Iris pigment epithelial cell (primary cell): ENCODE measurements around the gene ARPC2.

Experiments
- DNase-seq: peaks from one replicate; pipeline ENCODE4 v3.0.0-alpha.2; 2011; ENCODE audit warnings: low read depth

Gene ARPC2

DNA sequence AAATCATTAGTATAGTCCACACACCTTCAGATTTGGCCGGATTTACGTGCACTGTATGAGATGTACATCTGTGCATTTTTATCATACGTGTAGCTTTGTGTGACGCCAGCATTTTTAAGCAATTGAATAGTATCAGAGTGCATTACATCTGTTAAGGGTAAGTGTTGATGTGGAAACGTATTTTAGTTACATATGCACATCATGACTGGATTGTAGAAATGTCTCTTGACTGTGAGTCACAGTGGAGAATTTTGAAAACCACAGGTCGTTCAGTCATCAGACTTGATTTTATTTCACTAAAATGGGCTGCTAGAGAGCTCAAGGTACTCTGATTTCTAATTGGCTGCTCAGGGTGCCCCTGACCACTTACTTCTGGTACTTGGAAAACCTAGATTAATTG is 38.5 kb downstream of the ARPC2 start:
- peak; percentile 67 for DNase-seq

DNA sequence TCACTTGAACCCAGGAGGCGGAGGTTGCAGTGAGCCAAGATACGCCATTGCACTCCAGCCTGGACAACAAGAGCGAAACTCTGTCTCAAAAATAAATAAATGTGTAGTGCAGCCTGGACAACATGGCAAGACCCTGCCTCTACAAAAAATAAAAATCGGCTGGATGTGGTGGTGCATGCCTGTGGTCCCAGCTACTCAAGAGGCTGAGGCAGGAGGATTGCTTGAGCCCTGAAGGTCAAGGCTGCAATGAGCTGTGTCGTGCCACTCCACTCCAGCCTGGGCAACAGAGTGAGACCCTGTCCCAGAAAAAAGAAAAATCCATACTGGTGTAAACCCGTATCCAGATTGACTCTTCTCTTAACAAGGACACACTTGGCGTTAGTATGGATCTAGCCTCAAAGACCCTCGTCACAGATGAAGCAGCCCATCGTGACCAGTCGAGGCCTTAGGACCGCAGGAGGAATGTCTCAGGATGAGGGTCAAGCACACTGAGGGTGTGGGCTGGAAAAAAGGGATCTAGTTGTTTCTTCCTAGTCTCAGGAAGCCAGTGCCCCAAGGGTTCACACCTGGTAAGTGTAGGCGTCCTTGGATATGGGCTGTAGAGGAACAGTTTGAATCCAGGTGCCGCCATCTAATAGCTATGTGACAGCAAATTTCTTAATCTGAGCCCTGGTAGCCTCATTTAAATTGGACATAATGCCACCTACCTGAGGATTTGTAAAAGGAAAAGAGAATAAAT is 39.8 kb downstream of the ARPC2 start:
- DNase-seq = no peak

- no peak for DNase-seq
Measured at GRCh38 chr2:218257390-218257981, 40.5 kb downstream of the ARPC2 start.

GRCh38 chr2:218259099-218259961 is 42.3 kb downstream of the ARPC2 start:
- DNase-seq = peak; percentile 87

DNA sequence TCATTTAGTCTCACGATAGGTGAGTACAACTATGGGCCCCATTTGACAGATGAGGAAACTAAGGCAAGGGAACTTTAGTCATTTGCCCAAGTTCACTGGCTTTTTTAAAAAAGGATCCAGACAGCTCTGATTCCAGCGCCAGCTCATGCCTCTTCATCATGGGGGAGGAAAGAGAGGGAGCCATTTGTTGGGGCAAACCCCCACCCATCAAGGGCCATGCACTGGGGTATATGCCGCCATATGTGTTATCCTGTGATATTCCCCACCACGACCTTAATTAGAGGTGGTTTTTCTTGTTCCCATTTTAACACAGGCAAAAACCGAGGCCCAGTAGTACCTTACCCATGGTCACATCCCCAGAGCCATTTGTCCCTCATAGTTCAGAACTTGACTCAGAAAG is 43.2 kb downstream of the ARPC2 start:
- DNase-seq = no peak

DNA sequence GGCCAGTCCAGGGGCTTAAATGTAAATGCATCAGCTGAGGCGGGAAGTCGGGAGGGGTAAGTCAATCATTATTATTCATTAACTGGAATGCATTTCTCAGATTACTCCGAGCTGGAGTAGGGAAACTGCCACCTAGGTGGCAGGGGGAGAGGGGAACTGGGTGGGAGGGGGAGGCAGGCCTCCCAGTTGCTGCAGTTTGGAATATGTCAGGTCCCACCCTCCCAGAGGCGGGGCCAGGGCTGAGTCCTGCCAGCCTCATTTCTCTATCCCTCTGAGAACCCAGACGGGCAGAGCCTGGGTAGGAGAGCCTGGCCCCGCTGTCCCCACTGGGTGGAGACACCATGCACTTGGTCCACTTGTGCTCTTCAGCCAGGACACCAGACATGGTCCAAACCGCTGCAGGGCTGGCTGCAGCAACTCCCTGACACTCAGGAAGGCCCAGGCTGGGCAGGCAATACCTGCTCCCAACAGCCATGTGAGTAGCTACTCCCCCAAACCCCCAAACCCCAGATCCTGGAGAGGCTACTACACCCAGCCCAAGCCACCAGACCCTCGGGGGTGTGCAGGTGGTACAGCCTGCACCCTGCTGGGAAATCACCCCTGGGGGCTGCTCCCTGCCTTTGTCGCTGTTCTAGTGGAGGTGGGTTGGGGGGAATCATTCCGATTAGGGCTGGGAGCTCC is 43.9 kb downstream of the ARPC2 start, which contains the start of gene GPBAR1:
Gene GPBAR1 (plus strand): TSS at position 274 of the 681 bp plus-strand sequence. CDS start 1,710 bp downstream, outside the sequence.
- DNase-seq = no peak

DNA sequence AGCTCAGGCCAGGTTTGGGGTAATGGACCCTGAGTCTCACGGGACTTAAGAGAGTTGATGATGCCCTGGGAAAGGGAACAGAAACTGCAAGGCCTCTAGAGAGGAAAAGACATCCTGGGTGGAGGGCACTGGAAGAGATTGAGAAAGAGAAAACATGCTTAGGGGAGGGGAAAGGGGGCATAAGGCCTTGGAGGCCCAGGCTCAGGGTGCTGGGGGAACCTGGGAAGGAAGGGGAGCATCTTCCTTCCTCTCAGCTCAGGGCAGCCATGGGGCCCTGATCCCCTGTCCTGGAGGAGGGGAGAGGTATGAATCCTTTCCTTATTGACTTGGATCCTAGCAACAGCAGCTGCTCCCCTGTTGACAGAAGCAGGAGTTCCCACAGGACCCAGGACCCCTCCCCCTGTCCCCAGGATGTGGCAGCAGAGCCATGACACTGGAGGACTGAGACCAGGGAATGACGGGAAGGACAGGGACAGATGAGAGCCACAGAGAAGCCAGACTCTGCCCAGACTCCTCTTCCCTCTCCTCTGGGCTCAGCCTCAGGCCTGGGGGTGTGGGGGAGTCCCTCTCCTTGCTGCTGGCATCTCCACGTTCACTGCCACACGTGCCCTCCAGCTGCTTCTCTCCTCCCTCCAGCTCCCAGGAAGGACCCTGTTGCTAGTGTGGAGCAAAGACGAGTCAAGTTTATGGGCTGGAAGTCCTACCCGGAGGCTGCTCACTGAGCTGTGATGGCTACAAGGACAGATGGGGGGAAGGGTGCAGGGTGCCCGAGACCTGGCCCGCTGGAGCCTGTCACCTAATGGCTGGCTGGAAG is 44.6 kb downstream of the ARPC2 start:
- no peak for DNase-seq

DNA sequence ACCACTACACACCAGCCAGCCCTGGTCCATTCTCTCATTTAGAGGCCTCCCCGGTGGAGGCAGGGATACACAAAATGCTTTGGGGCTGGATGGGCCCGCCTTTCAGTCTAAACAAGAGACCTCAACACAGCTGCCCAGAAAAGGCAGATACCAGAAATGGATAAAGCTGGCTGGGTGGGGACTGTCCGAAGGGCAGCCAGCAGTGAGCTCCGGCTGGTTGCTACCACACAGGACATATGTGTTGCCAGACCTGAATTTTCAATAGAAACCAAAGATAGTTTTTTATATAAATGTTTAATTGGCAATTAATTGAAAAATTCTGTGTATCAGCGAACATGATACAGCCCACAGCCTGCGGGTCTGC is 45.2 kb downstream of the ARPC2 start:
- no peak for DNase-seq

DNA sequence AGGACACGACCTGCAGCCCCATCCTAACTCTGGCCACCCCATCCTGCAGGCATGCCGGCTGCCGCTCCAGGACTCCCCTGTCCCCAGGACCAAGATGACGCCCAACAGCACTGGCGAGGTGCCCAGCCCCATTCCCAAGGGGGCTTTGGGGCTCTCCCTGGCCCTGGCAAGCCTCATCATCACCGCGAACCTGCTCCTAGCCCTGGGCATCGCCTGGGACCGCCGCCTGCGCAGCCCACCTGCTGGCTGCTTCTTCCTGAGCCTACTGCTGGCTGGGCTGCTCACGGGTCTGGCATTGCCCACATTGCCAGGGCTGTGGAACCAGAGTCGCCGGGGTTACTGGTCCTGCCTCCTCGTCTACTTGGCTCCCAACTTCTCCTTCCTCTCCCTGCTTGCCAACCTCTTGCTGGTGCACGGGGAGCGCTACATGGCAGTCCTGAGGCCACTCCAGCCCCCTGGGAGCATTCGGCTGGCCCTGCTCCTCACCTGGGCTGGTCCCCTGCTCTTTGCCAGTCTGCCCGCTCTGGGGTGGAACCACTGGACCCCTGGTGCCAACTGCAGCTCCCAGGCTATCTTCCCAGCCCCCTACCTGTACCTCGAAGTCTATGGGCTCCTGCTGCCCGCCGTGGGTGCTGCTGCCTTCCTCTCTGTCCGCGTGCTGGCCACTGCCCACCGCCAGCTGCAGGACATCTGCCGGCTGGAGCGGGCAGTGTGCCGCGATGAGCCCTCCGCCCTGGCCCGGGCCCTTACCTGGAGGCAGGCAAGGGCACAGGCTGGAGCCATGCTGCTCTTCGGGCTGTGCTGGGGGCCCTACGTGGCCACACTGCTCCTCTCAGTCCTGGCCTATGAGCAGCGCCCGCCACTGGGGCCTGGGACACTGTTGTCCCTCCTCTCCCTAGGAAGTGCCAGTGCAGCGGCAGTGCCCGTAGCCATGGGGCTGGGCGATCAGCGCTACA is 45.9 kb downstream of the ARPC2 start:
- no peak for DNase-seq

- DNase-seq = no peak
Measured at GRCh38 chr2:218263817-218264641, 47.0 kb downstream of the ARPC2 start.

DNA sequence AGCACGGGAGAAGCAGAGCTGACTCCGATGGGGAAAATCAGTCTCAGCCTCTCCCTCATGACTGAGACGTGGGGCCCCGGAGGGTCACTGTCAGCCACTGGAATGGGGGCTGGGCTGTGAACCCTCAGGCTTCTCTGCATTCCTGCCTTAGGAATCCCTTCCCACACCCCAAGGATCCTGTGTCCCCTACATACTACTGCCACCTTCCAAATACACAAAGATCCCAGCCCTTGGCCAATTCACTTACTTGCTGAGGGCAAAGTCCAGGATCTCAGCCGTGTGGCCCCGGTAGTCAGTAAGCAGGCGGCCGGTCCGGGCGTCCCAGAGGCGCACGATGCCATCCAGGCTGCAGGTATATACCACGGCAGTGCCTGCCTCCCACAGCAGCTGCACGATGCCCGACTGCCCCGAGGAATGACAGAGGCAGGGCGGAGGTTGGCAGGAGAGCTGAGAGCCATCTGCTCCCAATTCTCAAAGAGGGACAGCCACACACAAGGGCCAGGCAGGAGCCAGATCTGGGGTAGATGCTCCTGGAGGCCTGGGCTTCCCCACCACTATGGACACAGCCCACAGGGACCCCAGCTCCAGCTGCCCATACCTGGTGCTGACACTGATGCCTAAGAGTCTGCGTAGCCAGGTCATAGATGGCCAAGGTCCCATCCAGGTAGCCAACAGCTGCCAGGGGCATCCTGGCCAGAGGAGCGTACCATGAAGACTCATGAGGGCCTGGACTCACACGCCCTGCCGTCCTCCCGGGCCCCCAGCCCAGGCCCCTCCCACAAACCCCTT is 48.0 kb downstream of the ARPC2 start:
- no peak for DNase-seq

GRCh38 chr2:218265626-218266025 is 48.6 kb downstream of the ARPC2 start:
- DNase-seq = no peak

DNA sequence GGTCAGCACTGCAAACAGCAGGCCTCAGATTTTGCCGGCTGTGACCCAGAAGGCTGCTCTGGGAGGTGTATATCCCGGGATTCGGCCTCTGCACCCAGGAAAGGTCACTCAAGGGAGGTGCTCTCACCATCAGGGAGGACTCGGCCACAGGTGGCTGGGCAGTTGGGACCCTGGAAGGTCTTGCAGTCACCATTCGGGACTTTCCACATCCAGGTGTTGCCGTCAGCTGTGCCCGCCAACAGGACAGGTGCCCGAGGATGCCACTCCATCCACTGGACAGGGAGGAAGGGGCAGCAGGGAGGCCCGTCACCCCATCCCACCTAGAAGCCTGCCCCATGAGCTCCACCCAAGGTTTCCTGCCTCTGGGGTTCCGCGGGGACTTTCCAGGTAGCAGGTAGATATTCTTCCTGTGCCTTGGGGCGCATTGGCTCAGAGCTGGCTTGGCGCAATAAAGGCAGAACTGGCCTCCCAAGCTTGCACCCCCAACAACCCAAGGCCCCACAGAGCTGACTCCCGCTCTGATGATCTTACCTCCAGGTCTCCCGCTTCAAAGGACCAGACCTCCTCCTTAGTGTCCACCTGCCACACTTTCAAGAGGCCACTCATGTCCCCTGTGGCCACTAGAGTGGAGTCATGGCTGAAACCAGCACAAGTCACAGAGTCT is 49.5 kb downstream of the ARPC2 start:
- DNase-seq = no peak

- no peak for DNase-seq
Measured at GRCh38 chr2:218267259-218267658, 50.3 kb downstream of the ARPC2 start.

GRCh38 chr2:218269900-218270720 is 53.1 kb downstream of the ARPC2 start, which contains the start of the genes AAMP and PNKD:
AAMP (minus strand) TSS chr2:218270137; CDS start chr2:218270086, 51 bp downstream.
PNKD (plus strand) TSS chr2:218270519; CDS start chr2:218270536, 17 bp downstream.
- peak; percentile 99 for DNase-seq

DNA sequence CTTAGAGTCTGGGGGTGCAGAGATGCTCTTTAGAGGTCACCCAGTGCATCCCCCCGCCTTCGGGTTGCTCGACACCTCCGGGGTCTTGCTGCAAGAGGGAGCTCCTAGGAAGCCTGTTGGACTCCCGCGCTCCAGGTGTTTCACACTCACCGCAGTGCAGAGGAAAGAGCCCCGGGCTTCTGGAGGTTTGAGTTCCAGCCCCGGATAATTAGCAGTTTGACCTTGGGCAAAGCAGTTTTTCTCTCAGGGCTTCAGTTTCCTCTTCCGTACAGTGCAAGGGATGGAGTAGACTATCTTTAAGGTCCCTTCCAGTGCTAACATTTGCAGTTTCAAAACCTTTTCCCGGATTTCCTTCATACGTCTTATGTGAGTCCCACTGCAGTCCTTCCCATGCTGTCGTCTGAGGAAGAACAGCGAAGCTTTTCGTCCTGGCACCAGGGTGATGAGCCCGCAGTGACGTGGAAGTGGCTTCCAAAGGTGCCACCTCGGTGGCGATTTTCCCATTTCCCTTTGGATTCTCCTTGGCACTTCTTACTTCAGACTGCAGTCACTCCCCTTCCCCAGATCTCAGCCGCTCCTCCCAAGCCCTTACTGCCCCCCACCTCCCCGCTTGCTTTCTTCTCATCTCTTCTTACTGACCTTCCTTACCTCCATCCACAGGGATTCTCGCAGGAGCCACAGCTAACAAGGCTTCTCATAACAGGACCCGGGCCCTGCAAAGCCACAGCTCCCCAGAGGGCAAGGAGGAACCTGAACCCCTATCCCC is 53.9 kb downstream of the ARPC2 start:
- no peak for DNase-seq
